Activated naive CD4-positive, alpha-beta T cell treated with Interleukin-2 at 50 U/mL for 16 hours (primary cell): Measurements from ENCODE around the gene FCRL6.

Source experiments
- DNase-seq: peaks from one replicate; pipeline ENCODE4 v3.0.0-alpha.2; 2020

FCRL6 gene

DNA sequence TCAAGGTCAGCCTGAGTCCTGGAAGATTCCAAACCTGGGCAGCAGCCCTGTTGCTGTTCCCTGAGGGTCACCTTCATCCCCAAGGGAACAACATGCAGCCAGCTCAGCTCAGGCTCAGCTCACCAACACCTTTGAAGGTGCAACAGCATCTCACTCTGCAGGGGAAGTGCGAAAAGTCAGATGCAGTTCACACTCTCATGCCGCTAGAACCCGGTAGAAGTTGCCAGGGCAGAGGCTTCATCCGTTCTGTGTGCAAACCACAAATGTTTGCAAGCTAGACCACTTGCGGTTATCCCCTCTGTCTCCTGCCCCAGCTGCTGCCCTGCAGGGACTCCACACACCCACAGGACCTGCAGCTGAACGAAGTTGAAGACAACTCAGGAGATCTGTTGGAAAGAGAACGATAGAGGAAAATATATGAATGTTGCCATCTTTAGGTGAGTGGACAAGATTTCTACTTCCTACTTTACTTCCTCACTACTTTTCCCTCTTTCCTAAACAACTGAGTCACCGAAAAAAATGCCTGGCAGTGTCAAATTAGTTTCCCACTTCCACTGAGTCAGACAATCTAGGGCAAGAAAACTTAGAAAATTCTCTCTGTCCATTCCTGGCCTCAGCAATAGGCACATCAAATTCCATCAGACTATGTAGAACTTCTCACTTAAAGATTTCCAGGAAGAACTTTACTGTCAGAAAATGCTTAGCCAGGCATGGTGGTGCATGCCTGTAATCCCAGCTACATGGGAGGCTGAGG is 1.8 kb upstream of the FCRL6 start:
- DNase-seq, result peak; percentile 14

DNA sequence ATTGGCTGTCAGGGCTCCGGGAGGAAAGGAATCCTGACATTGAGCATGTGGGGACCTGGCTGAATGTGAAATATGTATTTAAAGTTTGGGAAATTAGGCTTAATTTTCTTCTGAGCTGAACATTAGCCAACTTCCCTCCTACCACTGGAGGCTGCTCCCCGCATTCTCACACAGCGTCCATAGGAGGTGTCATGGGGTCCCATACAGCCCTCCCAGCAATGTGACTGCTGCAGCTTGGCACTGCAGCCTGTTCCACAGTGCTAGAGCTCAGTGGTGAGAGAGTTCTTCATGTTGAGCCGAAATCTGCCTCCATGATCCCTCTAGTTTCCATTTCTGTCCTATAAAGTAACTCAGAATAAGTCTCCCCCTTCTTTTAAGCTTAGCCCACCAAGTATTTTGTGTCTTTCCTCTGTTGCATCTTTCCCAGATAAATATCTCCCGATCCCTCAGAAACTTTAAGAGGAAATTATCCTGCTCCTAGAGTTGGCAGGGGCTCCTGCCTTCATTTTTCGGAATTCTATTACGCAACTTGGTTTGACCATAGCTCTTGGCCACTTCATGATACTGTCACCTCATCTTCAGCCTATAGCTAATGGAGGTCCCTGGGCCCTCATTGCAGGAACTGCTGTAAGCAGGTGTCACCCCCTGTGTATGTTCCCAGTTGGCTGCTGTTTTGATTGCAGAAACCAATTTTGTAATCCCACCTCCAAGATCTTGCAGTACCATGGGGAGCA is 2.0 kb downstream of the FCRL6 start:
- DNase-seq, result no peak

DNA sequence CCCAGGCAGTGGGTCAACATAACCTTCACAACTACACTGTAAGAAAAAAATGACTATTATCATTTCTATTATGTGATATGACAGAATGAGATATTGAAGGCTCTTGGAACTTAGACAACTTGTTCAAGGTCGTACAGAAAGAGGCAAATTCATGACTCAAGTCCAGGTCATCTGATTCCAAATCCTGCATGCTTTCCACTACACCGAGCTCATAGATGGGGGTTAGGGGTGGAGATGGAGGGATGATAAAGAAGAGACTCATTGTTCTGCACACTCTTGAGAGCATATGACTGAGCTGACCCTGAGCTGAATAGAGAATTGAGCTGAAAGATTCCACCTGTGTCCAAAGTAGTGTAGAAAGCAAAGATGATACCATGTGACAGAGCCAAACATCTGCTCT is 2.8 kb downstream of the FCRL6 start:
- no peak for DNase-seq

DNA sequence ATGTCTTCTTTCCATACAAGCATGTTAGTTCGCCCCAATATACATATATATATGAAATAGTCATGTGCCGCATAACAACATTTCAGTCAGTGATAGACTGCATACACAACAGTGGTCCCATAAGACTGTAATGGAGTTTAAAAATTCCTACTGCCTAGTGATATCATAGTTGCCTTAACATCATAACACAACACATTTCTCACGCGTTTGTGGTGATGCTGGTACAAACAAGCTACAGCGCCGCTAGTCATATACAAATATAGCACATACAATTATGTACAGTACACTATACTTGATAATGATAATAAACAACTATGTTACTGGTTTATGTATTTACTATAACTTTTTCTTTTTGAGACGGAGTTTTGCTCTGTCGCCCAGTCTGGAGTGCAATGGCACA is 13.8 kb downstream of the FCRL6 start:
- no peak for DNase-seq

DNA sequence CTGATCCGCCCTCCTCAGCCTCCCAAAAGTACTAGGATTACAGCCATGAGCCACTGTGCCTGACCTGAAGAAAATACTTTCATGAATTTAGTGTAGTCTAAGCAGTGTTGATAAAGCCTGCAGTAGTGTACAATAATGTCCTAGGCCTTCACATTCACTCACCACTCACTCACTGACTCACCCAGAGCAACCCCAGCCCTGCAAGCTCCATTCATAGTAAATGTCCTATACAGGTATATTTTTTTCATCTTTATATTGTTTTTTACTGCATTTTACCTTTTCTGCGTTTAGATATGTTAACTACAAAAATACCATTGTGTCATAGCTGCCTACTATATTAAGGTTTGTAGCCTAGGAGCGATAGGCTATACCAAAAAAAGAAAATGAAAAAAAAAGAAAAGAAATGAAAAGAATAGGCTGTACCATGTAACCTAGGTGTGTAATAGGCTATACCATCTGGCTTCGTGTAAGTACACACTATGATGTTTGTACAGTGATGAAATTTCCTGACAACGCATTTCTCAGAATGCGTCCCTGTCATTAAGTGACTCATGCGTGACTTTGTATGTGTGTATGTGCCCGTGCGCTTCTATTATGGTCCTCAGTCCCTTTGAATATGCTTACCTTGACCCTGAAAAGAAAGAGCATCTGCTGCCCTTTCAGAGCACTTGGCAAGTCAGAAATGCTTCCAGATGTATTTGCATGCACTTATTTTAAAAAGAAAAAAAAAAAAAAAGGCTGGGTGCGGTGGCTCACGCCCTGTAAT is 15.3 kb downstream of the FCRL6 start:
- DNase-seq, result no peak

DNA sequence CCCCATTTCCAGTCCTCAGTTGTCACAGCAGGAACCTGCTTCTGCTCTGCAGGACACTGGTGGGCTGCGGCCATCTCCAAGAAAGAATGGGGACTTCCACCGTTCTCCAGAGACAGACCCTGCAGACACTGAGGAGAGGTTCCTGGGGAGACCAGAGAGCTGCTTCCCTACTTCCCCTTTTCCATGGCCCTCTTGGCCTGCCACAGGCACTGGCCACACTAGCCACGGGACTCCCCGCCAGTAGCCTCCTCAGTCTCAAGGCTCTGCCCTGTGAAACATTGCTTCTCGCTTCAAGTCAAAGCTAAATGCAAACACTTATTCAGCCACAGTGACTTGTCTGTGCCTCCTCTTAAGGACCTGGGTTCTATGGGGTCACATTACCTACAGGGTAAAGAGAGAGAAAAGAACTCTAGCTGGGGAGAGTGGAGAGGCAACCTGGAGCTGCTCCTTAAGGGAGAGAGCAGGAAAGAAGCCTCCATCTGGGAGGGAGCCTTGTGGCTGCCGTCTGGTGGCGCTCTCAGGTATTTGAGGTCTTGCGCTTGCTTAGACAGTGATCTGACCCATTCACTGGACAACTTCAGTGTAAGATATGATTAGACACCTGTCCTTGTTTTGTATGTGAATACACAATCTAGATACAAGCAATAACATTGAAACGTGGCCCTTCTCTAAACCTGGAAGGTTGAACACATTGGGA is 19.2 kb downstream of the FCRL6 start:
- DNase-seq, result no peak

DNA sequence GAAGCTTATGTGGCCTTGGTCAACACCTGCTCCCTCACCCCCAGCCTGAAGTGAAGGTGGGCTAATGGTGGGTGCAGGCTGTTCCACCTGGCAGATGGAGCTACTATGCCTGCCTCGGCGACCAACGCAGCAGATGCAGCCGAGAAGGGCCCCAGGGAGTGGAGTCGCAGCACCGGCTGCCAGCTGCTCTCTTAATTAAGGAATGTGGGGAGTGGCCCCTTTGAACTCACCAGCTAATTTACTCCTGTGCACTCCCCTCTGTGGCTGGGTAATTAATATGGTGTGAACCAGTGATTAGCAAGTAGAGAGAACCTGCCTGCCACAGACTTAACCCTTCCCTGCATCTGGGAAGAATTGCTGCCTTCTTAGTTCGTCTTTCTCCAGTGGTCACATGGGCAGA is 21.2 kb downstream of the FCRL6 start:
- DNase-seq, result no peak

DNA sequence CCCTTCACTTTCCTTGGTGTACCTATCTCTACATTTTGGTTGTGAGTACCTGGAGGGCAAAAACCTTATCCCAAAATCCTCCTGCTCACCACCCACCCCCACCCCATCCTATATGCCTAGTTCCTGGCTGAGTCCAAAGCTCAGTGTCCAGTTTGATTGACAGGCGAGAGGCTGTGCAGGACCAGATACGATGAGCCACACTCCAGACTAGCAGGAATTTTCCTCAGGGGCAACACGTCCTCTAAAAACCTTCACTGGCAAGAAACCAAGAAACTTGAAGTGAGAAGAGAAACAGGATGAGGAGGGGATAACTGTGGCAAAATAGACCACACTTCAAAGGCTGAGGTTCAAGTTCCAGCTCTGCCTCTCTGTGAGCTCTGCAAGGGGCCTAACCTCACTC is 23.4 kb downstream of the FCRL6 start:
- no peak for DNase-seq

DNA sequence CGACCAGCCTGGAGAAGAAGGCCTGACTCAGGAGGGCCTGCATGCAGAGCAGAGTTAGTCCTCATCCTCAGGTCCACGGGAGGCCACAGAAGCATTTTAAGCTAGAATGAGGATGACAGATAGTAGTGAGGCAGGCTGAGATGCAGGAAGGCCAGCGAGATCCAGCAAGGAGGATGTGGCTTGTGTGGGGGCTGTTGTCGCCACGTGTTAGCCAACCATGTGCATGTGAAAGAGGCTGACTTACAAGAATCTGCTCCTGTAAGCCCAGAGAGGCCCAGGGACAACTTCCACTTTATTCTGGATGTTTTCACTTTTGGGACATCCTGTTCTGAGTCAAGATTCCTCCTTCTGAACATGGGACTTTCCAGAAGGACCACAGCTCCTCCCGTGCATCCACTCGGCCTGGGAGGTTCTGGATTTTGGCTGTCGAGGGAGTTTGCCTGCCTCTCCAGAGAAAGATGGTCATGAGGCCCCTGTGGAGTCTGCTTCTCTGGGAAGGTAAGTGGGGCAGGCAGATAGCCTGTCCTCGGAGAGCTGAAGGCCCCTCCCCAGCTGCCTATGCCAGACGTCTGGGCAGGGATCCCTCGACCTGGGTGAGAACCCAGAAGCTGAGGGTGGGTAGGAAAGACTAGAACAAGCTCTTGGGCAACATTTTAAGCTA is 24.4 kb downstream of the FCRL6 start, which contains the start of gene SLAMF8:
TSS of gene SLAMF8 (plus strand) at position 433 of the 661 bp plus-strand sequence. CDS start at position 459, 26 bp downstream.
- peak; percentile 51 for DNase-seq

DNA sequence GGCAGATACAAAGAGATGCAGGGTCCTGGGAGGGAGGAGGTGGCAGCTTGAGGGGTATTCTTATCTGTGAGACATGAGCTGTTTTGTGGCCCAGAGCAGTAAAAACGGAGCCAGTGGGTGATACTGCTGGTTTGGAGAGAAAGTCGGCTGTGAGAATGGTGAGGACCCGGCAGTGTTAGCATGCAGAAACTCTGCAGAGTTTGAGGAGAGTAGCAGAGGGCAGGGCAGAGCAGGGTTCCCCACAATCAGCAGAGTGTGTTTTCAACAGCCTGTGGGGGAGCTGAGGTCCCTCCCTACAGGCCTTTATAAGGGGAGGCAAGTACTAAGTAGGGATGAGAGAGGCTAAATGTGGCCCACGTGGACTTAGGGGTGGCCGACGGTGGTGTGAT is 24.9 kb downstream of the FCRL6 start:
- DNase-seq, result no peak

DNA sequence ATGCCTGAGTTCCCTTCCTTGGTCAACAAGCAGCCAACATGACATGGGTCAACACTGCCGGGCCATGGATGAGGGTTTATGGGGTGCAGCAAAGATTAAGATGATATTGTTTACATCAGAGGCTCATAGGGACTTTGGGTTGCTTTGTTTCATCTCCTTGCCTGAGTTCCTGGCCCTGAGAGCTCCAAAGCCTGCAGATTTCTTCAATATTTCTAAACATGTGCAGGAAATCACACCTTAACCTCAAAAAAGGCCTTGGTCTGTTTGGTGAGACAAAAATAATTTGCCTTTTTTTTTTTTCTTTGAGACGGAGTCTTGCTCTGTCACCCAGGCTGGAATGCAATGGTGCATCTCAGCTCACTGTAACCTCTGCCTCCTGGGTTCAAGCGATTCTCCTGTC is 25.4 kb downstream of the FCRL6 start:
- no peak for DNase-seq

DNA sequence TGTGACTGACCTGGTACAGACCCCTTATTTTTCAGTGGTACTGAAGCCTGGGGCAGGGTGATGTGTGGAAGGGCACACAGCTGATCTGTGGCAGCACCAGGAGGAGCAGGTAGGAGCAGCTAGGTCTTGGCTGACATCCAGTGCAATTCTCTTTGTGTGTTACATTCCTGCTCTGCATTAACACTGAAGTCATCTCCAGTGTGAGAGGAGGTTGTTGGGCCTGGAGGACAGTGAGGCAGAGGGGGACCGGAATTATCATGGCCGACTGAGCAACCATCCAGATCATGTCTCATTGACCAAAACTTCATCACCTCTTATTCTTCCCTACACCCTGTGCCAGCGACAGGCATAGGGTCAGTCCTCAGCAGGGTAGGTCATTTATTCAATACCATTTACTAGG is 26.0 kb downstream of the FCRL6 start:
- no peak for DNase-seq

DNA sequence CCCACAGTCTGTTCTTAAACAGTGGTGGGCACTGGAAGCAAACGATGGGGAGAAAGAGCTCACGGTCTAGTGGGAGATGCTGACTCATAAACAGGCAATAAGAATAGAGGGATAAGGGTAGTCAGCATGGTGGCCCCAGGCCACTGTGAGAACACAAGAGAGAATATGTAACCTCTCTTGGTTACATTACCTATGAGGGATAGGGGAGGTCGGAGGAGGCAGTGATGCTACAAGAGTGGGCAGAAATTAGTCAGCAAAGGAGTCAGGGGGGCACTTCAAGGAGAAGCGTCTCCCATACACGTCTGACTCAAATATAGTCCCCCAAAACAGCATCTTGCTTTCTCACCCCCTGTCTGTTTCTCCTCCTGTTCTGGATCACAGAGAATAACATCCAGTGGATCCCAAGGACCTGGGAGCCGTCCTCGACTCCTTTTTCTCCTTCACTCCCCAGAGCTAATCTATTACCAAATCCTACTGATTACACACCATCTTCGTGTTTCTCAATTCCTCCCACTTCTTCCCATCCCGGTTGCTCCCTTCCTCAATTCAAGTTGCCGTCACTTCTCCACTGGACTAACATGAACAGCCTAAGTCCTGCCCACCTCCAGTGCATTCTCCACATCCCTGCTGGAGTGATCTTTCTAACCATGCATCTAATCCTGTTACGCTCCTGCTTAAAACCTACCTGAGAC is 26.6 kb downstream of the FCRL6 start:
- DNase-seq, result no peak

DNA sequence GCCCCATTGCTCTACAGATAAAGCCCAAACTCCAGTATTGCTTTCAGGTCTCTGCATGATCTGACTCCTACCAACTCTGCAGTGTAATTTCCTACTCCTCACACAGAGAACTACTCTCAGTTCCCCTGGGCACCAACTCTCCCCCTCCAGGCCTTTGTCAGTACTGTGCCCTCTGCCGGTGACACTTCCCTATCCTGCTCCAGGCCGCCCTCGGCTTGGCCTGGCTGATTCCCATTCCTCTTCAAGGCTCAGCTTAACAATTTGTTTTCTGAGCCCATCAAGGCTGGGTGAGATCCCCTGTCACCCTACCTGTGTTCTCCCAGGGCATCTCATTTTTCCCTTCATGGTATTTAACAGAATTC is 27.1 kb downstream of the FCRL6 start:
- no peak for DNase-seq

DNA sequence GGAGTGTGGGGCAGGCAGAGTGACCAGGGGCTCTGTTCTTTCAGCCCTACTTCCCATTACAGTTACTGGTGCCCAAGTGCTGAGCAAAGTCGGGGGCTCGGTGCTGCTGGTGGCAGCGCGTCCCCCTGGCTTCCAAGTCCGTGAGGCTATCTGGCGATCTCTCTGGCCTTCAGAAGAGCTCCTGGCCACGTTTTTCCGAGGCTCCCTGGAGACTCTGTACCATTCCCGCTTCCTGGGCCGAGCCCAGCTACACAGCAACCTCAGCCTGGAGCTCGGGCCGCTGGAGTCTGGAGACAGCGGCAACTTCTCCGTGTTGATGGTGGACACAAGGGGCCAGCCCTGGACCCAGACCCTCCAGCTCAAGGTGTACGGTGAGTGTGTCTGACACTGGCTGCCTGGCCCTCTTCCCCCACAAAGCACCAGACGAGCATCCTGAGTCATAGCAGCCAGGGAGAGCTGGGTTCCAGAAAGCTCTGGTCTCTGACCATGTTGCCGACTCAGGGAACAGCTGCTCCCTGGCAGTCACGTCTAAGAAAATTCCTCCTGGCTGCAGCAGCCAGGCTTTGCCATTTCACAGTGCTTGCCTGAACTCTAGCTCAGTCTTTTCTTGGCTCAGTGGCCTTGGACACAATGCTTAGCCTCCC is 27.8 kb downstream of the FCRL6 start:
- no peak for DNase-seq

DNA sequence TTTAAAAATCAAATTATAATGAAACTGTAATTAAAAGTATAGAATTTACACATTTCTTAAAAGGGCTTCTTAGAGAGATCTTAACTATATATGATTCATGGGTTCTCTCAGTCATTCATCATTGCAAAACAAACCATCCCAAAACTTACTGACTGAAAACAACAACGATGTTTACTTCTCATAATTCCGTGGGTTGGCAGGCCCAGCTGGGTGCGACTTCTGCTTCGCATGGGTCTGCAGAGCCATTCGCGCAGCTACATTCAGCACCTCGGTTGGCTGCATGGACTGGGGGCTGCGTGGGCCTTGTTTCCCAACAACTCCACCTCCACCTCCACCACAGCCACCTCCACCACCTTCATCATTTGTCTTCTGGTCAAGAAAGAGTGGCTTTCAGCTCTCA is 28.6 kb downstream of the FCRL6 start:
- DNase-seq, result no peak

DNA sequence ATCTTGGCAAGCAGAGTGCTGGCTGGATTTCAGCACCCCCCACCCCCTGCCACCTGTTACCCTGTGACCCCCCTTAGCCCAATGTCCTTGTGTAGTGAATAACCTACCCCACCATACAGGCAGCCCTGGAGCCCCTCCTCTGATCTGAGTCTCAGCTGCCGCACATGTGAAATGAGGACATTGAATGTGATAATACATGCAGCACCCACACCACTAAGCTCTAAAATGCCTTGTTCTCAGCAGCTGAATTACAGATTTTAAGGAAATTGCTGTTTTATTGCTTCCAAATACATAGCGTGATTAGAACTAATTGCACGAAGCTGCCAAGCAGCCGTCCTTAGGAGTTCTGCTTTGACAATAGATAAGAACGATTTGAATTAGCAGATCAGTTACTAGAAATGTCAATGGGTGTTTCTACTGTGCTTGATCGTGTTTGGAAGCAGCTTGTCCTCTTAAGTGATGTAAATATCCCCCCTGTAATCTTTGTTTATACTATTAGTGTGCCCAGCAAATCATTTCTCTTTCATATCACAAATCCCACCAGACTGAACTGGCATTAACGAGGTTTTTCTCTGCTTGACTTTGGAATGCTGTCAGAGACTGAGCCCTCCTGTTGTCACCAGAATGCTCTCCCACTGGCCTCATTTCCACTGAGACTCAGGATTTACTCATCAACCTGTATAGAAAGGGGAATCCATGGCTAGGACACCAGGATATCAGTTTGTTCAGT is 29.4 kb downstream of the FCRL6 start:
- no peak for DNase-seq

DNA sequence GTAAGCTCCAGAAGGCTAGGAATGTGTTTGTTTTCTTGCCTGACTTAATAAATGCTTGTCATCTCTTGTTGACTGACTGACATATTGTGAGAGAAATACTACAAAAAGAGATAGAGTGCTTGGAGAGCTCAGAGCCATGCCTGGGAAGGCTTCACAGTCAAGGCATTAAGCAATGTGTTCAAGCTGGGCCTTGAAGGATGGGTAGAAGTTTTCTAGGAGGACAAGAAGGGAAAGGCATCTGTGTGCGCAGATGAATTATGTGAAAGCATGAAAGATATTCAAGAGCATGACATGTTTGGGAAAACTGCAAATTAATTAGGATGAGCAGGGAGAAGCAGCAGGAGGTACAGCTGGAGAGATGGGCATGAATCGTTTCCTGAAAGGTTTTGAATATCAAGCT is 30.1 kb downstream of the FCRL6 start:
- no peak for DNase-seq

DNA sequence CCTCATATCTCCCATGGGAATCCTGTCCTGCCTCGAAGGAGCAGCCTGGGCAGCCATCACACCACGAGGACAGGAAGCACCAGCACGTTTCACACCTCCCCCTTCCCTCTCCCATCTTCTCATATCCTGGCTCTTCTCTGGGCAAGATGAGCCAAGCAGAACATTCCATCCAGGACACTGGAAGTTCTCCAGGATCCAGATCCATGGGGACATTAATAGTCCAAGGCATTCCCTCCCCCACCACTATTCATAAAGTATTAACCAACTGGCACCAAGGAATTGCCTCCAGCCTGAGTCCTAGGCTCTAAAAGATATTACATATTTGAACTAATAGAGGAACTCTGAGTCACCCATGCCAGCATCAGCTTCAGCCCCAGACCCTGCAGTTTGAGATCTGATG is 33.2 kb downstream of the FCRL6 start:
- DNase-seq, result no peak

DNA sequence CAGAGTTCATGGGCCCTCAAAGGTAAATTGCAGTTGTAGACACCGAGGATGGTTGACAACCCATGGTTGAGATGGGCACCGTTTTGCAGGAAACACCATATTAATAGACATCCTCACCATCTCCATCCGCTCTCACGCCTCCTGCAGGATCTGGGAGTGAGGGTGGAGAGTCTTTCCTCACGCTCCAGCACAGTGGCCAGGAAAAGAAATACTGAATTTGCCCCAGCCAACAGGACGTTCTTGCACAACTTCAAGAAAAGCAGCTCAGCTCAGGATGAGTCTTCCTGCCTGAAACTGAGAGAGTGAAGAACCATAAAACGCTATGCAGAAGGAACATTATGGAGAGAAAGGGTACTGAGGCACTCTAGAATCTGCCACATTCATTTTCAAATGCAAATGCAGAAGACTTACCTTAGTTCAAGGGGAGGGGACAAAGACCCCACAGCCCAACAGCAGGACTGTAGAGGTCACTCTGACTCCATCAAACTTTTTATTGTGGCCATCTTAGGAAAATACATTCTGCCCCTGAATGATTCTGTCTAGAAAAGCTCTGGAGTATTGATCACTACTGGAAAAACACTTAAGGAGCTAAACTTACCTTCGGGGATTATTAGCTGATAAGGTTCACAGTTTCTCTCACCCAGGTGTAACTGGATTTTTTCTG is 33.8 kb downstream of the FCRL6 start:
- DNase-seq, result no peak
